Mesendoderm (in vitro differentiated cells): ENCODE data around the gene GALNT9.

Experiments used
- DNase-seq: peaks from one replicate; pipeline ENCODE4 v3.0.0; 2013
- H2AK5ac ChIP-seq: 2 replicates; pipeline ENCODE4 v1.6.1; 2013; ENCODE audit warnings: low read length, inconsistent platforms
- H2BK120ac ChIP-seq: 2 replicates; pipeline ENCODE4 v1.6.1; 2013; ENCODE audit warnings: low read depth, mild to moderate bottlenecking, low read length, moderate library complexity, mixed read lengths
- H2BK15ac ChIP-seq: replicated peaks from 2 replicates; pipeline ENCODE4 v1.6.1; 2013; ENCODE audit warnings: low read depth, mild to moderate bottlenecking, moderate library complexity
- H2BK5ac ChIP-seq: 2 replicates; pipeline ENCODE4 v1.6.1; 2013; ENCODE audit warnings: low read length, inconsistent platforms
- H3K18ac ChIP-seq: 2 replicates; pipeline ENCODE4 v1.6.1; 2013; ENCODE audit warnings: mild to moderate bottlenecking, low read length, mixed read lengths
- H3K23ac ChIP-seq: one replicate; pipeline ENCODE4 v1.6.1; 2013; ENCODE audit warnings: low read length
- H3K27ac ChIP-seq: 2 replicates; pipeline ENCODE4 v1.5.1; 2013; ENCODE audit warnings: low read depth, mild to moderate bottlenecking, inconsistent platforms, low read length, moderate library complexity
- H3K27me3 ChIP-seq: 2 replicates; pipeline ENCODE4 v1.6.1; 2013; ENCODE audit warnings: low read length, control low read depth, mild to moderate bottlenecking, inconsistent platforms; ENCODE audit not compliant: insufficient read depth, poor library complexity
- H3K36me3 ChIP-seq: 2 replicates; pipeline ENCODE4 v1.6.1; 2013; ENCODE audit warnings: low read length, inconsistent platforms; ENCODE audit not compliant: control insufficient read depth, insufficient read depth
- H3K4ac ChIP-seq: one replicate; pipeline ENCODE4 v1.6.1; 2013; ENCODE audit warnings: low read depth, mild to moderate bottlenecking, low read length, moderate library complexity
- H3K4me1 ChIP-seq: 2 replicates; pipeline ENCODE4 v1.6.1; 2013; ENCODE audit warnings: low read depth, low read length, inconsistent platforms; ENCODE audit not compliant: control insufficient read depth
- H3K4me2 ChIP-seq: 2 replicates; pipeline ENCODE4 v1.6.1; 2013; ENCODE audit warnings: low read length
- H3K4me3 ChIP-seq: 2 replicates; pipeline ENCODE4 v1.5.1; 2013; ENCODE audit warnings: mild to moderate bottlenecking, low read length
- H3K56ac ChIP-seq: one replicate; pipeline ENCODE4 v1.6.1; 2013; ENCODE audit warnings: low read length
- H3K79me1 ChIP-seq: 2 replicates; pipeline ENCODE4 v1.6.1; 2013; ENCODE audit warnings: low read length, inconsistent platforms
- H3K79me2 ChIP-seq: 2 replicates; pipeline ENCODE4 v1.6.1; 2013; ENCODE audit warnings: mild to moderate bottlenecking, low read length; ENCODE audit not compliant: control insufficient read depth, insufficient read depth
- H3K9ac ChIP-seq: 2 replicates; pipeline ENCODE4 v1.6.1; 2013; ENCODE audit warnings: low read length, inconsistent platforms
- H4K5ac ChIP-seq: one replicate; pipeline ENCODE4 v1.6.1; 2013; ENCODE audit warnings: low read length
- H4K8ac ChIP-seq: one replicate; pipeline ENCODE4 v1.6.1; 2013; ENCODE audit warnings: low read depth, mild to moderate bottlenecking, control low read depth, low read length, moderate library complexity
- WGBS: extraction: QIAGEN DNeasy Blood & Tissue Kit; methylation state at CpG from one replicate; pipeline ENCODE4 v1.1.7; 2013; ENCODE audit warnings: low lambda C conversion rate, missing lambda C conversion rate; ENCODE audit not compliant: insufficient coverage; ENCODE audit errors: extremely low coverage; 5-methylcytosine and 5-hydroxymethylcytosine counted together

GALNT9 gene

DNA sequence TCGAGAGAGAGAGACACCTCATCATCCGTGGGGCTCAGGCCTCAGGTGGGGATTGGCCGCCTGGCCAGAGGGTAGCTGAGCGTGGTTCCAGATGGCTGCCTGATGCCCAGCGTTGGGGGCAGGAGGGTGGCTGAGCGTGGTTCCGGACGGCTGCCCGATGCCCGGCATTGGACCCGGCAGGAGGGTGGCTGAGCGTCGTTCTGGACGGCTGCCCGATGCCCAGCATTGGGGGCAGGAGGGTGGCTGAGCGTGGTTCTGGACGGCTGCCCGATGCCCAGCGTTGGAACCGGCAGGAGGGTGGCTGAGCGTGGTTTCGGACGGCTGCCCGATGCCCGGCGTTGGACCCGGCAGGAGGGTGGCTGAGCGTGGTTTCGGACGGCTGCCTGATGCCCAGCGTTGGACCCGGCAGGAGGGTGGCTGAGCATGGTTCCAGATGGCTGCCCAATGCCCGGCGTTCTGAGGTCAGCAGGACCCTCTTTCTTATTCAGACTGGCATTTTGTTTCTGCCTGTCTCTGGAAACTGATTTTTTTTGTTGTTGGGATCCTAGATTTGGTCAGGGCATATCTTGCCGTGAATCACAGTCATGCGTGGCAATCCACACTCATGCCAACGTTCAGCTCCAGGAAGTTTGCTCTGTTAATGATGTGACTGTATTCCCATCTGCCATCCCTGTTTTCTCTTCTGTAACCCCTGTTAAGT lies 40.7 kb downstream of the GALNT9 start:
- Histone ChIP-seq H4K8ac (no peak overlapping the region), H3K36me3 (no peaks in the 10 kb centered on the region)

DNA sequence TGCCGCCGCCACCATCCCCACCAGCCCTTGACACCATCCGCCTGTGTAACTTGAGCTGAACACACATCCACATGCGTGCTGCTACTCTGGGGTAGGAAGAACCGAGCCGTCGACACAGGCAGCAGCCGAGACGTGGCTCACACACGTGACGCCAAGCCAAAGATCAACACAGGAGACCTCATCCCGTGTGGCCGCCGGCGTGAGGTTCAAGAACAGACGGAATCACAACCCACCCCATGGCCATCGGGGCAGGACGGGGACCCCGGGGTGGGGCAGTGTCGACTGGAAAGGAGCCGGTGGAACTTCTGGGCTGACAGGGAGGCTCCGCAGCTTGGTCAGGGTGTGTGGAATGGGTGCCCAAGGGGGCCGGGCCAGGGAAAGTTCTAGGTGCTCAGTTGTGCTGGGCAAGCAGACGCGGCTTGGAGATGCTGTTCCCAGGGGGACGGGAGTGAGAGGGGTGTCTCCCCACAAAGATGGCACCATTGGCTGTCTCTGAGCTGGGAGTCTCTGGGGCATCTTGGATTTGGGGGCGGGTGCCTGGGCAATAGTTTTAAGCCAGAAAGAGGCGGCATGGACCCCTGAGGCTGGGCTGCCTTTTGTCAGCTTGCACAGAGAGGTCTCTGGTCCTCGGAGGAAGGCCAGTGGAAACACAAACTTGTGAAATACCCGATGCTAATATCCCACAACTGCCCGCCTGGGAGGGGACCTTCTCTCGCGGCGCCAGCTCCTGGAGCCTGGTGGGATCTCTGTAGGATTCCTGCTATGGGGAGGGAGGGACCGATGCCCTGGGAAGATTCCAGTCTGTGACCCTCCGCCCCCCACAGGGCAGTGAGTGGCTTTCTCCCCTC lies 41.8 kb downstream of the GALNT9 start:
- Histone ChIP-seq H3K4me1 (peaks cover 2% of the 10 kb centered on the region), H4K5ac (no peak overlapping the region), H3K36me3 (no peaks in the 10 kb centered on the region), H3K4me2 (no peak overlapping the region), H3K79me2 (no peaks in the 10 kb centered on the region), H4K8ac (no peak overlapping the region), H3K4me3 (no peak overlapping the region), H3K18ac (no peak overlapping the region), H3K23ac (no peak overlapping the region), H3K4ac (no peak overlapping the region), H2BK15ac (no peak overlapping the region), H2BK5ac (no peak overlapping the region), H3K56ac (no peak overlapping the region), H2BK120ac (no peak overlapping the region), H3K27me3 (peaks cover 6% of the 10 kb centered on the region), H2AK5ac (no peak overlapping the region), H3K9ac (no peak overlapping the region), H3K27ac (no peak overlapping the region), H3K79me1 (no peaks in the 10 kb centered on the region)
- WGBS = no CpG with 5 or more reads among the region's 36 CpGs
- DNase-seq = no peak

More for the DNA sequence above, 40.7 kb downstream of the GALNT9 start:
- H3K4me3 ChIP-seq = no peak overlapping the region
- H3K9ac ChIP-seq = no peak overlapping the region
- no peak for DNase-seq
- H3K56ac ChIP-seq = no peak overlapping the region
- H3K79me2 ChIP-seq = no peaks in the 10 kb centered on the region
- no peak overlapping the region for H2BK5ac ChIP-seq
- no peaks in the 10 kb centered on the region for H3K79me1 ChIP-seq
- no peak overlapping the region for H4K5ac ChIP-seq
- no peak overlapping the region for H3K18ac ChIP-seq
- H2AK5ac ChIP-seq = no peak overlapping the region
- no peak overlapping the region for H3K4ac ChIP-seq
- H3K27ac ChIP-seq = no peak overlapping the region
- H3K4me2 ChIP-seq = no peak overlapping the region
- H3K4me1 ChIP-seq = no peaks in the 10 kb centered on the region
- peaks cover 6% of the 10 kb centered on the region for H3K27me3 ChIP-seq
- H2BK120ac ChIP-seq = no peak overlapping the region
- H2BK15ac ChIP-seq = no peak overlapping the region
- no peak overlapping the region for H3K23ac ChIP-seq
- no CpG with 5 or more reads among the region's 37 CpGs for WGBS

DNA sequence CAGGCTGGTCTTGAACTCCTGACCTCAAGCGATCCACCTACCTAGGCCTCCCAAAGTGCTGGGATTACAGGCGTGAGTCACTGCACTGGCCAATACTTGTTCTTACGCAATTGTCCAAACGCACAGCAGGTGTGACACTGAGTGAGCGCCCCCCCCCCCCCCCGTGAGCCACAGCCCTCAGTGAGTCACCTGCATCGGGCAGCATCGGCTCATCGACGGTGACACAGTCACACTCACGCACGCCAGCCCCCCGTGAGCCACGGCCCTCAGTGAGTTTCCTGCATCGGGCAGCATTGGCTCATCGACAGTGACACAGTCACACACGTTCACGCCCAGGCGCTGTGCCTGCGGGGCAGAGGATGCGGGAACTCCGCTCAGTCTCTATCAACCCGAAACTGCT lies 42.5 kb downstream of the GALNT9 start:
- Histone ChIP-seq H3K56ac (no peak overlapping the region), H3K23ac (no peak overlapping the region), H3K27me3 (peaks cover 6% of the 10 kb centered on the region), H3K4ac (no peak overlapping the region), H3K79me1 (no peaks in the 10 kb centered on the region), H3K9ac (no peak overlapping the region), H4K8ac (no peak overlapping the region), H3K4me1 (peaks cover 3% of the 10 kb centered on the region), H3K18ac (no peak overlapping the region), H4K5ac (no peak overlapping the region), H3K36me3 (no peaks in the 10 kb centered on the region), H2BK15ac (no peak overlapping the region), H3K79me2 (no peaks in the 10 kb centered on the region), H3K27ac (no peak overlapping the region), H2AK5ac (no peak overlapping the region), H2BK120ac (no peak overlapping the region), H3K4me3 (no peak overlapping the region), H2BK5ac (no peak overlapping the region), H3K4me2 (no peak overlapping the region)
- DNase-seq = no peak
- no CpG with 5 or more reads among the region's 23 CpGs for WGBS

DNA sequence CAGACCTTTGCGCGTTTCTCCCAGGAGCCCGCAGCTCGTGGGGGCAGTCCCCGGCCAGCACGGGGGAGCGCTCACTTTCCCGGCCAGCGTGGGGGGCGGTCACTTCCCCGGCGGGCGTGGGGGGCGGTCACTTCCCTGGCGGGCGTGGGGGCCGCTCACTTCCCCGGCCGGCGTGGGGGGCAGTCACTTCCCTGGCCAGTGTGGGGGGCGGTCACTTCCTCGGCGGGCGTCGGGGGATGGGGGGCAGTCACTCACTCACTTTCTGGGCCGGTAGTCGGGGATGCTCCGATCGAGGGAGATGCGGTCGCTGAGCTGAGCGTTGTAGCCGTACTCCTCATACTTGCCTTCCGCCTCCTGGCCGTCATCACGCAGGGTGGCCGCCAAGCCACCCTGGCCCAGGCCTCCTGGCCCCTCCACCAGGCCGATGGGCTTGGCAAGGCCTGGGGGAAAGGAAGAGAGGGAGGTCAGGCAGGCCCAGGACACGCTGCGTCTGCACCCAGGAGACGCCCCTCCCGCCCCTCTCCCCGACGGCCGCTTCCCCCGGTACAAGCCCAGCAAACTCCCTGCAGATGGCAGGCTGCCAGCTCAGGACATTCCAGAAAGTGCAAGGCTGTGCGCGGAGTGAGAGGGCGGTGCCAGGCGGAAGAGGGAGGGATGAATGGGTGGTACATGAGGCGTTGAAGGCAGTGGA lies 43.3 kb downstream of the GALNT9 start:
- DNase-seq = peak; percentile 33
- Histone ChIP-seq H4K8ac (no peak overlapping the region), H3K4me3 (no peak overlapping the region), H3K4me2 (no peak overlapping the region), H3K4ac (no peak overlapping the region), H3K9ac (no peak overlapping the region), H2BK120ac (no peak overlapping the region), H3K36me3 (no peaks in the 10 kb centered on the region), H4K5ac (no peak overlapping the region), H3K27ac (no peak overlapping the region), H3K18ac (no peak overlapping the region), H3K79me2 (no peaks in the 10 kb centered on the region), H2BK15ac (no peak overlapping the region), H3K79me1 (no peaks in the 10 kb centered on the region), H3K4me1 (peaks cover 3% of the 10 kb centered on the region), H3K56ac (no peak overlapping the region), H3K23ac (no peak overlapping the region), H2BK5ac (no peak overlapping the region), H2AK5ac (no peak overlapping the region), H3K27me3 (peaks cover 6% of the 10 kb centered on the region)
- no CpG with 5 or more reads among the region's 51 CpGs for WGBS

DNA sequence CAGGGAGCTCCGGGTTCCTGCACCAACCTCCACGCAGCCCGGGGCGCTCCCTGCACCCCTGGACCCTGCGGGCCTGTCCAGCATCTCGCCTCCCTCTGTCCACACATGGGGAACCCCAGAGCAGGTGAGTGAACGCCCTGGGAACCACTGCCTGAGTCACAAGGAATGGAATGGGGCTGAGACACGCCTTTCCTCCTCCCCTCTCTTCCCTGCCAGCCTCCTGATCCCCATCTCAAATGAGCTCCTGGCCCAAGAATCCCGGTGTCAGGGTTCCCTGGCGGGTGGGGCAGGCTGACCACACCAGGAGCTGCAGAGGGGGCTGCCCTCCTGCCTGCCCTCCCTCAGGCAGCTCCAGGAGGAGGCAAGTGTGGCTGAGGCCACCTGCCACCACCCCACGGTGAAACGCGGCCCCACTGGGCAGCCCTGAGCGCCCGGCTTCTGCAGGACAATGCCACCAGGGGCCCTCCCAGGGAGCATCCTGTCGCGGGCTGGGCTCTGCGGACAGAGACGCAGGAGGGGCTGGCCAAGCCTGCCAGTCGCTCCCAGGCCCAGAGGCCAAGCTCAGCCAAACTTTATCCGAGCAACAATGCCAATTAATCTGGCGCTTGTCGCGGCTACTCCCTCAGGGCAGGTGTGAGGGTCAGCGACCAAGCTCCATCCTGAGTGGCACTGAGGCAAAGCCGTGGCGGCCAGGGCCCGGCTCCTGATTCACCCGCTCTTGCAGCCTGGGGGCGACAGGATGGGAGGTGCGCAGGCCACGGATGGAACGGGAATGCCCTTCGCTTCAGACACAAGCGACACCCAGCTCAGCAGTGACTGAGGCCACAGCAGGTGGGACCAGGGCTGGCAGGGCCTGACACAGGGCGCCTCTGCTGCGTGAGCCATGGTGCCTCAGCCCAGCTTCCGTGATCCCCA lies 44.3 kb downstream of the GALNT9 start:
- no peak overlapping the region for H3K27ac ChIP-seq

More for the DNA sequence above, 44.3 kb downstream of the GALNT9 start:
- no peak overlapping the region for H4K8ac ChIP-seq
- no peaks in the 10 kb centered on the region for H3K79me1 ChIP-seq
- no peak overlapping the region for H3K23ac ChIP-seq
- no peaks in the 10 kb centered on the region for H3K79me2 ChIP-seq
- no peak overlapping the region for H3K4me3 ChIP-seq
- H2BK120ac ChIP-seq = no peak overlapping the region
- peaks cover 3% of the 10 kb centered on the region for H3K4me1 ChIP-seq
- DNase-seq = no peak
- no peak overlapping the region for H3K18ac ChIP-seq
- no CpG with 5 or more reads among the region's 38 CpGs for WGBS
- H2BK15ac ChIP-seq = no peak overlapping the region
- H3K4ac ChIP-seq = no peak overlapping the region
- no peak overlapping the region for H3K56ac ChIP-seq
- no peaks in the 10 kb centered on the region for H3K36me3 ChIP-seq
- H2BK5ac ChIP-seq = no peak overlapping the region
- H4K5ac ChIP-seq = no peak overlapping the region
- no peak overlapping the region for H3K4me2 ChIP-seq
- no peak overlapping the region for H3K9ac ChIP-seq
- H2AK5ac ChIP-seq = no peak overlapping the region
- peaks cover 6% of the 10 kb centered on the region for H3K27me3 ChIP-seq
